ACHN (cell line): ENCODE data around the gene FMN1.
A peak's percentile ranks its signal among the peaks of the same experiment; 100 is the strongest.

Experiments
- DNase-seq: peaks from one replicate; pipeline ENCODE4 v3.0.0-alpha.2; 2015
- in situ Hi-C: cut with HindIII; loops from 2 replicates; pipeline ENCODE4 v1.10.0; 2017; ENCODE audit warnings: low sequenced_read_pairs, low pct_ligation_motif_present, low pct_unique_long_range_greater_than_20kb

FMN1 gene

GRCh38 chr15:32819448-32819847 is 375.1 kb downstream of the FMN1 start:
- DNase-seq = no peak
- in situ Hi-C loops = no loop called here

- in situ Hi-C loops = no loop called here
- DNase-seq = no peak
Measured at GRCh38 chr15:32818758-32819447, 375.6 kb downstream of the FMN1 start.

GRCh38 chr15:32817577-32817976 is 376.9 kb downstream of the FMN1 start:
- DNase-seq = no peak
- in situ Hi-C loops = no loop called here

DNA sequence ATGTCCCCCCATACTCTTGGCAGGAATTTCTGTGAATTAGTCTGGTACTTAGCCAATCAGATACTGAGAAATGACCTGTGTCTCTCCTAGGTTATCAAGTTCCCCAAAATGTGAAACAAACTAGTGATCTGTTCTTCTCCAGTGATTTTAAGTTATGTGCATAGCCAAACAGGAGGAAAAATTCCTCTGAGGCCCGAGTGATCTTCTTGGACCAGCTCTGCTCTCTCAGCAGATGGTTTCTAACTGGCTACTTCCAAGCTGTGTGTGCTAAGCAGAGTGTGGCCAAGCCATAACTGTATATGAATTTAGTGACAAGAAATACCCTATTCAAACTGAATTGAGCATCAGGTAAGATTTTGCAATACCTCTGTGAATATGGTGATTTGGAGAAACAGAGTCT is 387.2 kb downstream of the FMN1 start:
- in situ Hi-C loops = no loop called here

GRCh38 chr15:32803631-32804030 is 390.9 kb downstream of the FMN1 start:
- DNase-seq = no peak
- in situ Hi-C loops = no loop called here

More for the DNA sequence above, 387.2 kb downstream of the FMN1 start:
- no peak for DNase-seq

GRCh38 chr15:32802286-32802936 is 392.1 kb downstream of the FMN1 start:
- in situ Hi-C loops = no loop called here
- no peak for DNase-seq

DNA sequence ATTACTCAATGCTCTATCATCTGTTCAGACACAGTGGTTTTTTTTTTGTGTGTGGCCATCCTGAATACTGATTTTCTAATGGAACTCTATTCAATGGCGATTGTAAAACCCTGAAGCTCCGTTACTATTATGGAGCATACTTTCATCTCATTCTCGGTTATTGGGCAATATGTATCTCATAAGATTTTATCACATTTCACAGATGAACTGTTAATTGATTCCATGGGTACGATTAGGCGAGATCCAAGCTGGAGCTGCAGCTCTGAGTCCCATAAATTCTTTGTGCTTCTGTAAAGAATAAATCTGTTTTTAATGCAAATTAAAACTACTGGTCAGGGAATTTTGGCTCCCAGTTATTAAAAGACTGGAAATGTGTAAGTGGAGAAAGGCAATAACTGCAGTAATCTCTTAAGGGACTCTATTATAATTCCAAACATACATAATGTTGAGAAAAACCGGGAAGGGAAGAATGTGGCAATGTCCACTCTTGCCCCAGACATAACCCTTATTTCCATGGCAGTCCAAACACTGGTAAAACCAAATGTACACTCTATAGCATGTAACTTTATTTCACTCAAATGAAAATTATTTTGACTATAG is 394.5 kb downstream of the FMN1 start:
- DNase-seq = no peak

GRCh38 chr15:32796856-32797255 is 397.7 kb downstream of the FMN1 start:
- in situ Hi-C loops = no loop called here
- no peak for DNase-seq

More for the DNA sequence above, 394.5 kb downstream of the FMN1 start:
- in situ Hi-C loops = no loop called here

DNA sequence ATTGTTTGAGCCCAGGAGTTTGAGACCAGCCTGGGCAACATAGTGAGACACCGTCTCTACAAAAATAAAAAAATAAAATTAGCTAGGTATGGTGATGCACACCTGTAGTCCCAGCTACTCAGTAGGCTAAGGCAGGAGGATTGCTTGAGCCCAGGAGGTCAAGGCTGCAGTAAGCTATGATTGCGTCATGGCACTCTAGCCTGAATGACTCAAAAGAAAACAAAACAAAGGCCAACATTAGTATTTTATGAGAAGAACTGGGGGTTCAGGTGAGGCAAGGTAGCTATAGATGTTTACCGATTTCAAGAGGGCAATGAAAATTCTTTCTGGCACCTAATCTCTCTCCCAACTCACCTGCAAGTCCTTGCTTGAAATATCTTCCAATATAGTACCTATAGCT is 399.5 kb downstream of the FMN1 start:
- in situ Hi-C loops = no loop called here
- no peak for DNase-seq

GRCh38 chr15:32792436-32792835 is 402.1 kb downstream of the FMN1 start:
- DNase-seq = no peak
- in situ Hi-C loops = no loop called here

DNA sequence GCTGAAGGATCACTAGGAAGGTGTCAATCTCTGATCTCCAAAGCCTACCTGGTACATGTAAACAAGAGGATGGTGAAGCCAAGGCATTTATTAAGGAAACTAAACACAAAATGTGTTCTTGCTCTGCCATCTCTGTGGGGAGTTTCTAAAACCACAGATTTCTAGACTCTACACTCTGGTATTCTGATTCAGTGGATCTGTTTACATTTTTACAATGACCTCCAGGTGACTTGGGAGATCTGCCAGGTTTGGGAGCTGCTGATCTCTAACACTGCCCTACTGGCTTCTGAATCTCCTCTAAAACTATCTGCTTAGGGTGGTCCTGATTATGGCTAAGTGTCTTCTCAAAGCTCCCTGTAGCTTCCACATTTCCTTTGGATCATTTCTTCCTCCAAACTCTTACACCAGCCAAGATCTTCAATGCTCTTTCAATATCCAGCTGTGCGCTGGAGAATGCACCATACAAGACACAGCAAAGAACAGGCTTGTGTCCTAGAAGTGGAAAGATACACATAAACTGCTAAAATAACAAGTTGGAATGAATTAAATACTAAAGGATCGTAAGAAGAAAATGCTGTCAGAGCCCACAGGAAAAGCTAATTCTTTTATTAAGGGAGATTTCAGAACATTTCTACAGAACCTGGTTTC is 404.0 kb downstream of the FMN1 start:
- in situ Hi-C loops = no loop called here

DNA sequence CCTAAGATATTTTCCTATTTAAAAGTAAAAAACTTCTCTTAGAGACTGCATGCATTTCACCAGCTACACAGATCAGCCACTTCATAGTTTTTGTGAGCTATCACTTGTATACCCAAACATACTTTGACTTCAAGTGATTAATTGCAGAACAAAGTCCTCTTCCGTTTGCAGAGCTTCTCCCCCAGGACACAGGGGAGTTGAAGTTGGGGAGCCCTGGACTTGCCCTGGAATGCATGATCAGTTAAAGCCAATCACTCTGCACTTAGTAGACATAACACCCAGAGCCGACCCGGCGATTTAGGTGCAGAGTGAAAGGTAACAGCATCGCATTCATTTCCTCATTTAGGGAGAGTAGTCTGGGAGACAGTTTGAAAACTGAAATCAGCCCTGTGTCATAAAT is 406.6 kb downstream of the FMN1 start:
- DNase-seq = no peak
- in situ Hi-C loops = no loop called here

More for the DNA sequence above, 404.0 kb downstream of the FMN1 start:
- peak; percentile 39 for DNase-seq

- in situ Hi-C loops = no loop called here
- DNase-seq = peak; percentile 39
Measured at GRCh38 chr15:32786906-32787305, 407.6 kb downstream of the FMN1 start.

- DNase-seq = no peak
- in situ Hi-C loops = no loop called here
Measured at GRCh38 chr15:32784581-32784980, 409.9 kb downstream of the FMN1 start.

- no peak for DNase-seq
- in situ Hi-C loops = no loop called here
Measured at GRCh38 chr15:32781781-32782180, 412.7 kb downstream of the FMN1 start.

- DNase-seq = no peak
- in situ Hi-C loops = no loop called here
Measured at GRCh38 chr15:32778391-32779176, 415.9 kb downstream of the FMN1 start.

DNA sequence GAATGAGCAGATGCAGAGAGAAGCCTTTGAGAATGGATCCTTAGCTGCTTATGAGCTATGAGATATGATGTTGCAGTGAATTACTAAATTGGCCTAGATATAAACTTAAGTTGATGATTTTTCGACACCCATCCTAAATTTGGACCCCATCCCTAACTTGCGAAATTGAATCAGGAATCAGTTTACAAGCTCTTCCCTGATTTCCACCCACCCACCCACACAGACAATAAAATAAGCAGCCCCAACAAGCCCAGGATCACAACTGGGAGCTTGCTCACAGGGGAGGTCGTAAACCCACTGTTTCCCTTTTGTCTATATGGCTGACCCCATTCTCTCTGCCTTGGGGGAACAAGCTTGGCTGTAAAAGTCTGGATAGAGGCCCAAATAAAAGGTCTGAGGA is 419.4 kb downstream of the FMN1 start:
- in situ Hi-C loops = no loop called here
- DNase-seq = no peak

- DNase-seq = peak; percentile 44
- in situ Hi-C loops = no loop called here
Measured at GRCh38 chr15:32774022-32774421, 420.5 kb downstream of the FMN1 start.

- no peak for DNase-seq
- in situ Hi-C loops = no loop called here
Measured at GRCh38 chr15:32767236-32767635, 427.3 kb downstream of the FMN1 start.
